Fibroblast of the conjunctiva (primary cell): ENCODE data around the gene NTRK3.

ENCODE experiments used
- DNase-seq: peaks from one replicate; pipeline ENCODE4 v3.0.0-alpha.2; 2010; ENCODE audit warnings: low read depth

NTRK3 gene

GRCh38 chr15:88179562-88179961 is 77.0 kb downstream of the NTRK3 start:
- no peak for DNase-seq

GRCh38 chr15:88178631-88179030 is 77.9 kb downstream of the NTRK3 start:
- no peak for DNase-seq

DNA sequence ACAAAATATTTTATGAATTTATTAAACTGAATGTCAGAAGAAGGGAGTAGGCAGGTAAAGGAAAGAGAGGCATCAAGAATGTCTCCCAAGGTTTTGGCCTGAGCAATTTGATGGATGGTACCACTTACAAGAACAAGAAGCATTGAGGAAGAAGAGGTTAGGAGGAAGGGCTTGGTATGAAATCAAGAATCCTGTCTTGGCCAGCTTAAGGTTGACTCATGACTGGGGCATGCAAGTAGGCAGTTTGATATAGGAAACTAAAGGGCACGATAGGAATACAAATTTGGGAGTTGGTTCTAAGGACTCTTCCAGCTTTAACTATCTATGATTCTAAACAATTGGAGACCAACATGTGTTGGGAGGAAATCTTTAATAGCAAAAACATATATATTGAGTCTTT is 79.1 kb downstream of the NTRK3 start:
- DNase-seq: no peak

DNA sequence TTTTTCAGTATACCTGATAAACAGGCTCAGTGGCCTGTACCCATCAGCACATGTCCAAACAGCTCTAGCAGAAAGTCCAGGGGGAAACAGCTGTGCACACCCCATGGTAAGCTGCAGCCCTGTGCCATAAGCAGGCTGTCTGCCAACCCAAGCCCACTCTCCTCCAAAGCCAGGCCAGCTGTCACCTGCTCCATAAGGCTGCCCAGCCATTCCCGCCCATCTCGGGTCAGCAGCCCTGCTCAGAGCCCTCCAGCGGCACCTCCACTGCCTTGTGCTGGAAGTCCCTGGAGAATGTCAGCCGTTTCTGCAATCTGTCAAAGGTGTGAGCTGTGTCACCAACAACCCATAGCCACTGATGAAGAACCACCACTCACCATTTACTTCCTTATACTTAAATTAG is 82.0 kb downstream of the NTRK3 start:
- DNase-seq: no peak

- DNase-seq: no peak
Measured at GRCh38 chr15:88166082-88166993, 90.2 kb downstream of the NTRK3 start.

DNA sequence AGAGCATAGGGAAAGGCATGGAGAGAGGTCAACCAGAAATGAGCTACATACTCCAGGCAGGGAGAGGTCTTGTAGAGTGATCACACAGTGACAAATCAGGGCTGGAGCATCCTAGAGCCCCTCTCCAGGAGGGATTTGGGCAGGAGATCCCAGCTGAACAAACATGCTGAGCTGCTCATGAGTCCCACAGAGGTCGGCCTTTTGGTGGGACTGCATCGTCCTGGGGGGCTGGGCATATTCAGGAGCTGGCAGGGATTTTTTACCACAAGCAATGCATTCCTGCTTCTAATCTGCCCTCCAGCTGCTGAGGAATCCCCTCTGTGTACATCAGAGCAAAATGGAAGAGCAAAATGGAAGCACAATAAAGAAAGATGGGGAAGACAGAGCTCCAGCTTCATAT is 94.9 kb downstream of the NTRK3 start:
- no peak for DNase-seq

GRCh38 chr15:88155310-88155709 is 101.2 kb downstream of the NTRK3 start:
- no peak for DNase-seq

DNA sequence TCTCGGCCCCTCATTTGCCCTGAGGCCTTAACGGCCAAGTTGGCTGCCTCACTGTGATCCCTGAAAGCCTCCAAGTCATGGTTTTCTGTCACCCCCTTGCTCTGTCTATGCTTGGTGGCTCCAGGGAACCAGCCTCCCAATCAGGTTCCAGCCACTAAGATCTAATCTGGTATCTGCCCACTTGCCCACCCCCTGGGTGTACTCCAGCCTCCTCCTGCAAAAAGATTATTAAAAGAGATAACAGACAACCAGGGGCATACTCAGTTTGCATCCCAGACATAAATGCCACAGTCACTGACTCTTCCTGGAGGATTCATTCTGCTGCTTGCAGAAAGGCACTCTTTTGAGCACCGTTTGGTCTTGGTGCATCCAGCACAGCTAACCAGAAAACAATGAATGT is 103.9 kb downstream of the NTRK3 start:
- DNase-seq: no peak

- no peak for DNase-seq
Measured at GRCh38 chr15:88147760-88148159, 108.8 kb downstream of the NTRK3 start.

DNA sequence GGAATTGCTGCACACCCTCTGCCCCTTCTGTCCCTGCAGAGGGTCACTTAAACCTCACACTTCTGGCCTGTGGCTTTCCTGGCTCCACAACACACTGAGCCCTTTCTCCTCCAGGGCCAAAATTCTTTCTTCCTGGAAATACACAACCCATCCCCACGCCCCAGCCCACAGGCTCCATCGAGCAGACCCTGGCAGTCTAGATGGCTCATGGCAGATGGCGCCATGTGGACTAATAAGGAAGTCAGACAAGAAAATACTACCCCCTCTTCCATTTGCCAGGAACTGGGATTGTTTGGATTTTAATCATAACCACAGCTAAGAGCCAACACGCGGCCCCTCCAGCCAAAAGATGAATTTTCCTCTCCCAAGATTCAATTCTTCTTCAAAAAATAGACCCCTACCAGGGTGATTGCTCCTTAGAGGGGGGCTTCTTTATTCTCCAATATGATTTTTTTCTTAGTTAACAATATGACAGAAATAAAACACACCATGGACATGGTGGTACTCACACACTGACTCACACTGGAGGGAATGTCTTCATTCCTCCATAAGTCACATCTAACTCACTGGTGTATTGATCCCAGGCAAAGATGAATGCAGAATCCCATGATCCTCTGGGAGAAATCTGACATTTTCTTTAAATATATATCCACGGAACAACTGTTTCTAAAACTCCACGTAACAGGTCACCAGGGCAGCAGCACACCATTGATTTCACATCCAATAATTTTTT is 111.5 kb downstream of the NTRK3 start:
- no peak for DNase-seq

GRCh38 chr15:88142121-88142520 is 114.4 kb downstream of the NTRK3 start:
- DNase-seq: no peak

GRCh38 chr15:88141269-88141889 is 115.2 kb downstream of the NTRK3 start:
- DNase-seq: no peak

DNA sequence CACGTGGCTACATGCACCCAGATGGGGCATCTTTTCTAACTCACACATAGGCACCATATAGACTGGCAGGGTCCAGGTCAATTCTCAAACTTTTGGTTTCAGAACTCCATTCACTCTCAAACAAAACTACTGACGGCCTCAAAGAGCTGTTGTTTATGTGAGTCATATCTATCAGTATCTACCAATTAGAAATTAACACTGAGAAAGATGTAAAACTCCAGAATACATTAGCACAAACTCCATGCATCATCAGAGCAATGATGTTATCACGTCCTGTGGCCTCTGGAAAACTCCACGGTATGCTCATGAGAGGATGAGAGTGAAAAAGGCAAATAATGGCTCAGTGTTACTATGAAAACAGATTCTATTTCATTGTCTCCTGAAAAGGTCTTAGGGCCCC is 116.1 kb downstream of the NTRK3 start:
- no peak for DNase-seq

DNA sequence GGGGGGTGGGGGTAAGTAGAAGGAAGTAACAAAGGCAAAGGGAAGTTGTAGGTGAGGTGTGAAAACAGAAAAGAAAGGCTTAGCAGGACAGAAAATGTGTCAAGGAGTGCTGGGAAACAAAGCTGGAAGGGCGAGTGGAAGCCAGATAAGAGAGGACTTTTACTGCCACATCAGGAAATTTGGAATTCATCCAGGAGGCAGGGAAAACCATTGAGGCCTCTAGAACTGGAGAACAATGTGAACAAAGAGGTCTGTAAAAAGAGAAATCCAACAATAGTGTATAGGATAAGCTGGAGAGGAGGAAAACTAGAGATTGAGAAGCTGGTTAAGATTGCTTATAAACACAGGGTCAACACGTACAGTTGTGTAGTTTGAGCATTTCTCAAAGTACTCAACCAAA is 116.6 kb downstream of the NTRK3 start:
- DNase-seq: no peak

DNA sequence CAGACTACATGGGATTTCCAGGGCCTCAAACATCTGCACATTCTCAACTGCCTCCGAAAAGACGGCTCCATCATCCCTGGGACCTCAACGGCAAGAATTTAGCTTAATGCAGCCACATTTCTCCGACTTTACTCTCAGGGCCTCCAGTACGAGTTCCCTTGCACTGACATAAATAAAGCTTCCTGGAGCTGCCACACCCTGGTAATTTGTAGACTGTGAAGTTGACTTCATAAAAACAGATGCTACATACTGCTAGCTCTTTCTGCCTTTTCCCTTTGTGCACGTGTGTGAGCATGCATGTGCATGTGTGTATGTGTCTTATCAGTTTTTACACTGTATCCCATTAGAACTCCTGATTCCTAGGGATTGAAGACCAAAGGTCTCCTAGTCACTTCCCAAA is 122.7 kb downstream of the NTRK3 start:
- no peak for DNase-seq

- DNase-seq: no peak
Measured at GRCh38 chr15:88132499-88132898, 124.0 kb downstream of the NTRK3 start.

DNA sequence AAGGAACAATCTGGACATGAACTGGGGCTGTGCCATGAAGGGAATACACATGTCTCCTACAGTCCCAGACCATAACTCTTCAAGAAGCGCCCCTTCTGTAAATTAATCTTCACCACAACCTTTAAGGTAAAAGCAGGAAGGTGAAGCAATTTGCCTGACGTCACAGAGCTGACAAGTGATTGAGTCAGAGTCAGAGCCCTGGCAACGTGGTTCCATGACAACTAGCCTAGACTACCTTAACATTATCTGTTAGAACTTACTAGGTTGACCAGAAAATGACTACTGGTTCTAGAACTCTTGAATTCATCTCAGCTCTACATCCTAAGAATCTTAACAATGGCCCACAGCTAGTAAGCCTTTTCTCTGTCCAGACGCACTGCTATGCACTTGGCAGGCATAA is 124.6 kb downstream of the NTRK3 start:
- no peak for DNase-seq

DNA sequence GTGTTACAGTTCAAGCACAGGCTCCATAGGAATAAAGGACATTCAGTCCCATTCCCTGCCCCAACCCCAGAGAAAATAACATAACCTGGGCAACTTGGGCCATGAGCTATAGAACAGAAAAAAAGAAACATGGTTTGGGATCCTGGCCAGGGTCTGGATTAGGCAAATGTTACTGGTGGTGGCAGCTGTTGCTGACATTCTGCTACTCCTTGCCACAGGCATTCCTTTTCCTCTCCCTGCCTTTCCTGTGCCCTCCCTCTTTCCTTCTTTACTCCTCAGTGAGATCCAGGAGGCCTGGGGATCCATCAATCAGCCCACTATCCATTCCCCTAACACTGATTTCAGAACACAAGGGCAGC is 129.1 kb downstream of the NTRK3 start:
- no peak for DNase-seq

DNA sequence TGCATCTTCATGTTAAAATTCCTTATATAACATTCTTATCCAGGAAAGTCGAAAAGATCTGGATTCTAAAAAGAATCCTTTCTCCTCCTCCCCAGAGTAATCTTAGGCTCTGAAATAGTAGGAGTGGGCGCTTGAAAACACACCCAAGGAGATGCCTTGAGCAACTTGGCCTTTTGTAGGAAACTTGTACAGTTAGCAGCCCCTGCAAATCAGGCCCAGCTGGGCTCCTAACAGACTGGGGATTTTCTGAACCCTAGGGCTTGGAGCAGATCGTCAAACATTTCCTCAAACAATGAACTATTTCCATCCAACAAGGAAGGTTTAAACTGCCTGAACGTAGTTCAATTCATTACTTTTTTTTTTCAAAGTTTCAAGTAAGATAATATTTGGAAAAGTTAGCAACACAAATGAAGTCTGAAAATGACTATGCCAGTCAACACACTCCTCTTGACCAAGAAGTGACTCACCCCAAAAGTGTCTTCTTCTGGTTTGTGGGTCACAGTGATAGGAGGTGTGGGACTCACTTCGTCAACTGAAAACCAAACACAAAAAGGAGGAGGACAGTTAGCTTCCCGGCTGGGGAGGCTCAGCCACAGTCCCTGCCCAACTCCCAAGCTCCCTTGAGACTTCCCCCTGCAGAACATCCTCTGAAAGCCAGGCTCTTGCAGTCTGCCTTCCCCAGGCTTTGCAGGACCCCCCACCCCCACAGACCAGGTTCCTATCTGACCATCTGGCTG is 129.7 kb downstream of the NTRK3 start:
- no peak for DNase-seq

DNA sequence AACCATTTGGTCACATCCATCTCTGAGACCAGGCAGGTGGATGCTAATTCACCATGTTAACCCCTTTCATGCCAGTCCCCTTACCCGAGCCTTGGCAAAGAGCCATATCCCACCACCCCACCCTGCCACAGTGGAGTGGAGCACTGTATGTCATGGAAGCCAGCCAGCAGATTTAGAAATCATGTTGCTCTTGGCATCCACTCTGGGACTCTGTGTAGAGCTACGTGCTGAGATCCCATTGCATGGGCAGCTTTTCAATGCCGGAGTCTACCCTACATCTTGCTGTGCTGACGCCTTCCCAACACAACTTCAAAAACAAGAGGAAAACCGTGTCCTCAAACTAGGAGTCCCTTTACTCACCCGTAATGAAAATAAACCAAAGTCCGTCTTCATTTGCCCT is 131.0 kb downstream of the NTRK3 start:
- no peak for DNase-seq

- DNase-seq: no peak
Measured at GRCh38 chr15:88124199-88124598, 132.3 kb downstream of the NTRK3 start.

DNA sequence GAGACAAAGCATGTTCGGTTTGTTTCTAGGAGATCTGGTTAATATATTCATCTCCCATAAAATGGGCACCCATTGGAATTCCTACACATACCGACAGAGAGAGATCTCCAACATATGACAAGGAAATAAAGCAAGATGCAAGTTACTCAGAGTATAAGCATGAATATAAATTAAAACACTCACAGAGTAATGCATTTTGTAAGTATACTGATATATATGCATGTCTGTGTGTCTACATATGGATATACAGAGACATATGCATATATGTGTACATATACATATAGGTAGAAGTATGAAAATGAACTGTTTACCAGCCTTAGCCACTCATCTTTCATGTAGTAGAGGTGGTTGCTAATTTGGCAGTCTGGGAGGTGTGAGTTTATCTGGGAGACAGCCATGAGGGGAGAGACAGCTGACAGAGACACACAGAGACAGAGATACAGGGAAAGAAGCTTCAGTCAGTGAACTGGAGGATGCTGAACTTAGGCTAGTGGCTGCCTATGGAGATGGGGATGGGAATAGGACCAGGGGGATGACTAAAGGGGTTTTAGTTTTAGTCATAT is 134.5 kb downstream of the NTRK3 start:
- DNase-seq: no peak
